ENCODE results near the gene ARMC7. TPM values are rescaled to one million over a fixed set of nuclear protein-coding genes. Genes with fewer than 3 reads are reported as not detected.
"Not testable (repeated sequence)": the region's sequence is repeated elsewhere in the genome, so short reads cannot be mapped to it uniquely, and the experiment has no call there.

Gene ARMC7
- 2.4 TPM for total RNA-seq

- FAIRE-seq (no peak), DNase-seq (ENCODE audit: low spot score in 2 of 2) (peak; percentile 87 to 95)
These were observed at the start of gene ARMC7 for GRCh38 chr17:75109407-75110233. TSS of gene ARMC7 (plus strand) at chr17:75109969. CDS start at chr17:75110289, 320 bp downstream.

GRCh38 chr17:75060434-75061054, 49.2 kb upstream of the ARMC7 start:
- FAIRE-seq = no peak
- DNase-seq (ENCODE audit: low spot score in 2 of 2) = no peak

- no peak for DNase-seq (ENCODE audit: low spot score in 2 of 2)
These were observed 48.7 kb upstream of the ARMC7 start for GRCh38 chr17:75061055-75061438.

GRCh38 chr17:75061618-75062017, 48.2 kb upstream of the ARMC7 start:
- FAIRE-seq (no peak), DNase-seq (ENCODE audit: low spot score in 2 of 2) (no peak)

More at GRCh38 chr17:75061055-75061438, 48.7 kb upstream of the ARMC7 start:
- FAIRE-seq = no peak

- FAIRE-seq (no peak), DNase-seq (ENCODE audit: low spot score in 2 of 2) (no peak)
These were observed 46.6 kb upstream of the ARMC7 start for GRCh38 chr17:75063201-75063600.

GRCh38 chr17:75063626-75064025, 46.1 kb upstream of the ARMC7 start:
- FAIRE-seq (no peak), DNase-seq (ENCODE audit: low spot score in 2 of 2) (no peak)

GRCh38 chr17:75064040-75064439, 45.7 kb upstream of the ARMC7 start:
- no peak for DNase-seq (ENCODE audit: low spot score in 2 of 2)

GRCh38 chr17:75064460-75064859, 45.3 kb upstream of the ARMC7 start:
- FAIRE-seq (no peak), DNase-seq (ENCODE audit: low spot score in 2 of 2) (no peak)

More at GRCh38 chr17:75064040-75064439, 45.7 kb upstream of the ARMC7 start:
- FAIRE-seq = no peak

GRCh38 chr17:75064867-75065561, 44.8 kb upstream of the ARMC7 start:
- FAIRE-seq (no peak), DNase-seq (ENCODE audit: low spot score in 2 of 2) (no peak)

GRCh38 chr17:75065562-75066151, 44.1 kb upstream of the ARMC7 start:
- no peak for DNase-seq (ENCODE audit: low spot score in 2 of 2)
- FAIRE-seq = no peak

GRCh38 chr17:75067856-75068255, 41.9 kb upstream of the ARMC7 start:
- no peak for DNase-seq (ENCODE audit: low spot score in 2 of 2)
- no peak for FAIRE-seq

- DNase-seq (ENCODE audit: low spot score in 2 of 2) (no peak), FAIRE-seq (no peak)
These were observed 41.0 kb upstream of the ARMC7 start for GRCh38 chr17:75068750-75069149.

GRCh38 chr17:75069783-75070182, 40.0 kb upstream of the ARMC7 start:
- no peak for FAIRE-seq
- no peak for DNase-seq (ENCODE audit: low spot score in 2 of 2)

GRCh38 chr17:75071478-75072271, 38.1 kb upstream of the ARMC7 start:
- FAIRE-seq = not testable (repeated sequence)

GRCh38 chr17:75072909-75073308, 36.9 kb upstream of the ARMC7 start:
- DNase-seq (ENCODE audit: low spot score in 2 of 2); FAIRE-seq: not testable (repeated sequence)

More at GRCh38 chr17:75071478-75072271, 38.1 kb upstream of the ARMC7 start:
- not testable (repeated sequence) for DNase-seq (ENCODE audit: low spot score in 2 of 2)

- FAIRE-seq = no peak
- no peak for DNase-seq (ENCODE audit: low spot score in 2 of 2)
These were observed 36.1 kb upstream of the ARMC7 start for GRCh38 chr17:75073618-75074047.

- FAIRE-seq = no peak
- DNase-seq (ENCODE audit: low spot score in 2 of 2) = no peak
These were observed 35.2 kb upstream of the ARMC7 start for GRCh38 chr17:75074532-75074931.

- FAIRE-seq (no peak), DNase-seq (ENCODE audit: low spot score in 2 of 2) (no peak)
These were observed 34.0 kb upstream of the ARMC7 start for GRCh38 chr17:75075597-75076336.

- DNase-seq (ENCODE audit: low spot score in 2 of 2) = no peak
- FAIRE-seq = no peak
These were observed 32.7 kb upstream of the ARMC7 start for GRCh38 chr17:75077072-75077495.

All from frontal cortex (tissue), 4 donors.